Ishikawa (cell line): ENCODE results near the gene CEP164.

Experiments used
- CEBPB ChIP-seq: IDR thresholded peaks from 2 replicates; pipeline ENCODE4 v1.6.1; 2012
- CREB1 ChIP-seq: IDR thresholded peaks from 2 replicates; pipeline ENCODE4 v1.6.1; 2012; ENCODE audit warnings: low read depth
- EGR1 ChIP-seq: IDR thresholded peaks from 2 replicates; pipeline ENCODE4 v1.6.1; 2012
- EP300 ChIP-seq: IDR thresholded peaks from 2 replicates; pipeline ENCODE4 v1.6.1; 2012; ENCODE audit warnings: borderline replicate concordance
- FOXM1 ChIP-seq: IDR thresholded peaks from 2 replicates; pipeline ENCODE4 v1.6.1; 2012; ENCODE audit warnings: low read depth, borderline replicate concordance
- MAX ChIP-seq: IDR thresholded peaks from 2 replicates; pipeline ENCODE4 v1.6.1; 2012
- NFIC ChIP-seq: IDR thresholded peaks from 2 replicates; pipeline ENCODE4 v1.6.1; 2012
- RAD21 ChIP-seq: IDR thresholded peaks from 2 replicates; pipeline ENCODE4 v1.6.1; 2012; ENCODE audit warnings: low read depth
- REST ChIP-seq: IDR thresholded peaks from 2 replicates; pipeline ENCODE4 v1.6.1; 2012; ENCODE audit warnings: low read depth, mild to moderate bottlenecking
- TAF1 ChIP-seq: IDR thresholded peaks from 2 replicates; pipeline ENCODE4 v1.6.1; 2012; ENCODE audit warnings: low read depth, mild to moderate bottlenecking
- TCF12 ChIP-seq: IDR thresholded peaks from 2 replicates; pipeline ENCODE4 v1.6.1; 2012; ENCODE audit warnings: low read depth
- TEAD4 ChIP-seq: IDR thresholded peaks from 2 replicates; pipeline ENCODE4 v1.6.1; 2012
- USF1 ChIP-seq: IDR thresholded peaks from 2 replicates; pipeline ENCODE4 v1.6.1; 2012
- YY1 ChIP-seq: IDR thresholded peaks from 2 replicates; pipeline ENCODE4 v1.6.1; 2012; ENCODE audit warnings: low read depth
- ZBTB7A ChIP-seq: IDR thresholded peaks from 2 replicates; pipeline ENCODE4 v1.6.1; 2012; ENCODE audit warnings: low read depth

The CEP164 gene

GRCh38 chr11:117300283-117300663, 27.4 kb upstream of the CEP164 start:
- no peak for TF ChIP-seq CEBPB

- TF ChIP-seq RAD21, result no peak
- no peak for TF ChIP-seq CEBPB
Observed at GRCh38 chr11:117300773-117301172, 26.9 kb upstream of the CEP164 start.

GRCh38 chr11:117302228-117302627, 25.4 kb upstream of the CEP164 start:
- no peak for TF ChIP-seq FOXM1
- TF ChIP-seq TCF12, result no peak
- TF ChIP-seq ZBTB7A, result no peak
- no peak for TF ChIP-seq CREB1
- no peak for TF ChIP-seq EP300
- TF ChIP-seq REST, result no peak
- TF ChIP-seq MAX, result no peak
- no peak for TF ChIP-seq TEAD4
- TF ChIP-seq CEBPB, result no peak
- no peak for TF ChIP-seq NFIC
- TF ChIP-seq RAD21, result no peak
- TF ChIP-seq TAF1, result no peak

GRCh38 chr11:117303101-117303500, 24.6 kb upstream of the CEP164 start:
- TF ChIP-seq CREB1, result no peak
- no peak for TF ChIP-seq EP300
- no peak for TF ChIP-seq YY1
- TF ChIP-seq MAX, result no peak
- no peak for TF ChIP-seq REST
- TF ChIP-seq TEAD4, result no peak
- no peak for TF ChIP-seq FOXM1
- TF ChIP-seq EGR1, result no peak
- no peak for TF ChIP-seq ZBTB7A
- no peak for TF ChIP-seq TAF1
- no peak for TF ChIP-seq CEBPB
- no peak for TF ChIP-seq TCF12
- no peak for TF ChIP-seq USF1
- TF ChIP-seq NFIC, result no peak

- TF ChIP-seq NFIC, result no peak
- TF ChIP-seq EP300, result no peak
- TF ChIP-seq USF1, result no peak
- no peak for TF ChIP-seq YY1
- TF ChIP-seq CREB1, result no peak
- no peak for TF ChIP-seq TCF12
- TF ChIP-seq REST, result no peak
- TF ChIP-seq FOXM1, result no peak
- no peak for TF ChIP-seq RAD21
- TF ChIP-seq ZBTB7A, result no peak
- no peak for TF ChIP-seq TAF1
- TF ChIP-seq CEBPB, result no peak
- TF ChIP-seq TEAD4, result no peak
- TF ChIP-seq EGR1, result no peak
- TF ChIP-seq MAX, result no peak
Observed at GRCh38 chr11:117303646-117304315, 23.9 kb upstream of the CEP164 start.
